Lower leg skin (tissue), 4 donors: Measurements from ENCODE around the gene TMEM214. TPM values are rescaled to one million over a fixed set of nuclear protein-coding genes. Genes with fewer than 3 reads are reported as not detected.

ENCODE experiments used
- DNase-seq, 2 donors: peaks; one replicate each; pipeline ENCODE4 v3.0.0-alpha.2; 2019; ENCODE audit warnings: low spot score in 2 of 2
- H3K4me3 ChIP-seq: fragments of 200-600 bp; sonication (generic); 2 replicates; pipeline ENCODE4 v1.5.1; 2017; ENCODE audit warnings: mild to moderate bottlenecking, low read depth; ENCODE audit not compliant: poor library complexity, severe bottlenecking
- CTCF ChIP-seq, 3 donors: fragments of 450-650 bp; IDR thresholded peaks; one replicate each; pipeline ENCODE4 v1.5.1; 2016; ENCODE audit warnings: antibody characterized with exemption in 3 of 3, mild to moderate bottlenecking in 3 of 3, moderate library complexity in 2 of 3
- POLR2A ChIP-seq, 2 donors: fragments of 450-650 bp; IDR thresholded peaks; one replicate each; pipeline ENCODE4 v1.6.1; 2016 to 2017; ENCODE audit warnings: antibody characterized with exemption in 2 of 2, mild to moderate bottlenecking in 1 of 2, moderate library complexity in 1 of 2
- WGBS, 2 donors: methylation state at CpG; one replicate each; pipeline ENCODE4 v1.1.5; 2018; 5-methylcytosine and 5-hydroxymethylcytosine counted together
- intact Hi-C: fragments of 100-400 bp; cut with DNase I; formaldehyde crosslinking; loops from one replicate; pipeline ENCODE4 v1.15.0; 2023; ENCODE audit warnings: low total_unique reads
- total RNA-seq, 4 donors: library from RNA; depleted of rRNA; stranded (reverse); fragments of >200 nt; gene quantifications; one replicate each; pipeline ENCODE4 v1.1.0, GENCODE V29; 2016

Gene TMEM214
- total RNA-seq, 4 donors from 2014 or later: 30.3 to 43.9 (median 32.0) TPM

GRCh38 chr2:27089111-27089954 is 56.6 kb downstream of the TMEM214 start:
- no peak for DNase-seq
- 88 to 90% methylated on average over 13 to 14 of the region's 14 CpGs for WGBS, 2 donors
- no peak overlapping the region for H3K4me3 ChIP-seq
- no peak for TF ChIP-seq CTCF (IDR thresholded peaks at IDR 0.05)
- TF ChIP-seq POLR2A (IDR thresholded peaks at IDR 0.05): no peak
- intact Hi-C loops: no loop called here

Other genes with a start within 250 kb of the TMEM214 start
- gene CENPA, start 246.9 kb upstream of the TMEM214 start, total RNA-seq: 1 to 10 TPM in 2 of 4 donors, under 1 TPM in 2; 0.47 to 5.2 (median 2.1) TPM
- not detected for gene DPYSL5, start 184.8 kb upstream of the TMEM214 start, total RNA-seq
- 10 to 100 TPM; 23.8 to 63.6 (median 35.7) TPM for gene MAPRE3, start 62.3 kb upstream of the TMEM214 start, total RNA-seq
- gene AGBL5, start 18.7 kb downstream of the TMEM214 start, total RNA-seq: 10 to 100 TPM in 3 of 4 donors, 1 to 10 TPM in 1; 9.4 to 17.0 (median 16.4) TPM
- gene OST4, start 38.7 kb downstream of the TMEM214 start, total RNA-seq: 100 to 1,000 TPM; 144 to 236 (median 195) TPM
- gene EMILIN1, start 45.6 kb downstream of the TMEM214 start, total RNA-seq: 10 to 100 TPM in 1 of 4 donors, 1 to 10 TPM in 3; 3.6 to 17.9 (median 7.9) TPM
- 10 to 100 TPM in 1 of 4 donors, 1 to 10 TPM in 3; 2.5 to 10.4 (median 3.3) TPM for gene KHK, start 53.8 kb downstream of the TMEM214 start, total RNA-seq
- 1 to 10 TPM in 1 of 4 donors, under 1 TPM in 3; 0.34 to 2.1 (median 0.48) TPM for gene CGREF1, start 86.2 kb downstream of the TMEM214 start, total RNA-seq
- under 1 TPM in 2 of 4 donors, not detected in 2; 0.57 to 0.94 TPM for gene ABHD1, start 90.8 kb downstream of the TMEM214 start, total RNA-seq
- gene PREB, start 101.7 kb downstream of the TMEM214 start, total RNA-seq: 10 to 100 TPM; 41.2 to 76.5 (median 53.5) TPM
- gene PRR30, start 106.4 kb downstream of the TMEM214 start, total RNA-seq: not detected
- not detected for gene TCF23, start 116.0 kb downstream of the TMEM214 start, total RNA-seq
- 100 to 1,000 TPM; 107 to 121 (median 114) TPM for gene ATRAID, start 179.1 kb downstream of the TMEM214 start, total RNA-seq
- 10 to 100 TPM; 11.6 to 24.6 (median 17.0) TPM for gene SLC5A6, start 179.3 kb downstream of the TMEM214 start, total RNA-seq
- gene CAD, start 184.4 kb downstream of the TMEM214 start, total RNA-seq: 10 to 100 TPM in 3 of 4 donors, 1 to 10 TPM in 1; 9.0 to 28.8 (median 17.4) TPM
- under 1 TPM in 1 of 4 donors, not detected in 3; 0.15 TPM for gene SLC30A3, start 230.1 kb downstream of the TMEM214 start, total RNA-seq
- gene DNAJC5G, start 242.5 kb downstream of the TMEM214 start, total RNA-seq: not detected
- gene TRIM54, start 249.5 kb downstream of the TMEM214 start, total RNA-seq: not detected